ENCODE data around the gene NES. TPM values are rescaled to one million over a fixed set of nuclear protein-coding genes. Genes with fewer than 3 reads are reported as not detected.
A peak's percentile ranks its signal among the peaks of the same experiment; 100 is the strongest.

NES gene
- total RNA-seq, 1 donor from 2014 or later = not detected

DNA sequence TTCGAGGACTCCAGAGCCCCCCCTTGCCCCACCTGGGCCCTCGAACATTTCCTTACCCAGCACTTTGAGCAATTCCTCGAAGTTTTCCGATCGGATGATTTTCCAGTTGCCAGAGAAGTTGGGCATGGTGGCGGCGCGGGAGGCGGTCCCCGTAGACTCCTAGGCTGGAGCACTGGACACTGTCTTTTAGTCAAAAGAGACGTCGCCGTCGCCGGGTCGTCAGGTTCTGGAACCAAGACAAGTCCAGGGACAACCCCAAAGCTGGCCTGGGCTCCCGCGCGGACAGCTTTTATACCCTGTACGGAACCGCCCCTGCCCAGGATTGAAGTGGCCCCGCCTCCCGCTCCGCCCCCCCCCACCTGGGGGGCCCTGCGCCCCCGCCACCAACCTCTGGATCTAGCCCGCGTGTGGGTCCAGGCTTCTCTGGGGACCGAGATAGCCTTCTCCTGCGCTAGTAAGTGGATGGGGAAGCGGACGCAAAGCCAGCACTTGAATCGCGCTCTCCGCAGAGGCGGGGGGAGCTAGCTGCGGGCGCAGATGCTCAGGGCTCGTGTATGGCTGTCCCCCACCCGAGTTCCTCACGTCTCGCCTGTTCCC lies 28.2 kb upstream of the NES start, which contains the start of gene CRABP2:
CRABP2 (minus strand) TSS at position 263 of the 597 bp plus-strand sequence; CDS start at position 126, 137 bp downstream.
- H3K4me3 Mint-ChIP-seq = peak within 1 kb of the TSS; percentile 82
- ChIA-PET CTCF (interaction anchor here (0.8 to 2.8 kb wide), 6 partner anchors 16 to 86 kb away, joined by 3 to 36 read pairs (median 5); partner anchors contain the start of genes HAPLN2 and MRPL24), POLR2A (interaction anchor here (0.6 to 2.4 kb wide), 5 partner anchors 9 to 46 kb away, joined by 3 to 15 read pairs (median 5); partner anchors contain the start of genes HDGF, ISG20L2 and METTL25B)
- ATAC-seq (ENCODE audit: low read depth) (peak; percentile 45), DNase-seq (no peak)
- H3K4me1 Mint-ChIP-seq = peaks cover 28% of the 10 kb centered on the region
- no peak for TF ChIP-seq CTCF (IDR thresholded peaks at IDR 0.05)
- no peaks in the 10 kb centered on the region for H3K36me3 Mint-ChIP-seq (ENCODE audit: low read depth)
- H3K9me3 Mint-ChIP-seq = no peaks in the 10 kb centered on the region
- peaks cover 24% of the 10 kb centered on the region for H3K27me3 Mint-ChIP-seq
- no peak within 1 kb of the TSS for H3K27ac Mint-ChIP-seq
- intact Hi-C loops (cut with micrococcal nuclease) = loop anchor here (1.0 kb wide), 1 partner anchor 45 kb away; no protein-coding TSS in a partner anchor

GRCh38 chr1:156704930-156705320 lies 27.7 kb upstream of the NES start:
- POLR2A ChIA-PET = interaction anchor here (1.4 to 1.6 kb wide), 2 partner anchors 20 to 23 kb away, joined by 3 to 6 read pairs; partner anchors contain the start of gene METTL25B
- intact Hi-C loops (cut with micrococcal nuclease) = loop anchor here (1.0 kb wide), 1 partner anchor 45 kb away; no protein-coding TSS in a partner anchor
- peak overlapping the region; percentile 82 for H3K4me3 Mint-ChIP-seq
- no peaks in the 10 kb centered on the region for H3K9me3 Mint-ChIP-seq
- CTCF ChIA-PET = interaction anchor here (0.7 to 2.8 kb wide), 3 partner anchors 15 to 29 kb away, joined by 3 to 36 read pairs (median 6); no protein-coding TSS in a partner anchor
- TF ChIP-seq CTCF (IDR thresholded peaks at IDR 0.05) = no peak
- H3K27ac Mint-ChIP-seq = no peak overlapping the region
- H3K36me3 Mint-ChIP-seq (ENCODE audit: low read depth) = no peaks in the 10 kb centered on the region
- peaks cover 28% of the 10 kb centered on the region for H3K27me3 Mint-ChIP-seq
- ATAC-seq (ENCODE audit: low read depth) = no peak
- H3K4me1 Mint-ChIP-seq = peaks cover 28% of the 10 kb centered on the region
- no peak for DNase-seq

- Mint-ChIP-seq H3K27ac (no peak overlapping the region), H3K4me1 (peaks cover 28% of the 10 kb centered on the region), H3K27me3 (peaks cover 32% of the 10 kb centered on the region), H3K9me3 (no peaks in the 10 kb centered on the region), H3K4me3 (peak overlapping the region; percentile 41), H3K36me3 (ENCODE audit: low read depth) (no peaks in the 10 kb centered on the region)
- ChIA-PET POLR2A (interaction anchor here (1.4 to 1.6 kb wide), 2 partner anchors 21 to 24 kb away, joined by 3 to 6 read pairs; partner anchors contain the start of gene METTL25B), CTCF (interaction anchor here (0.7 to 2.0 kb wide), 3 partner anchors 15 to 28 kb away, joined by 3 to 6 read pairs (median 6); no protein-coding TSS in a partner anchor)
- intact Hi-C loops (cut with micrococcal nuclease) = no loop called here
- TF ChIP-seq CTCF (IDR thresholded peaks at IDR 0.05) = no peak
- ATAC-seq (ENCODE audit: low read depth) (no peak), DNase-seq (no peak)
Measured at GRCh38 chr1:156704166-156704711, 27.0 kb upstream of the NES start.

GRCh38 chr1:156703741-156704140 lies 26.5 kb upstream of the NES start:
- TF ChIP-seq CTCF (IDR thresholded peaks at IDR 0.05) = no peak
- no peak overlapping the region for H3K27ac Mint-ChIP-seq
- CTCF ChIA-PET = interaction anchor here (1.5 kb wide), 1 partner anchor 14 kb away, joined by 6 read pairs; no protein-coding TSS in a partner anchor

DNA sequence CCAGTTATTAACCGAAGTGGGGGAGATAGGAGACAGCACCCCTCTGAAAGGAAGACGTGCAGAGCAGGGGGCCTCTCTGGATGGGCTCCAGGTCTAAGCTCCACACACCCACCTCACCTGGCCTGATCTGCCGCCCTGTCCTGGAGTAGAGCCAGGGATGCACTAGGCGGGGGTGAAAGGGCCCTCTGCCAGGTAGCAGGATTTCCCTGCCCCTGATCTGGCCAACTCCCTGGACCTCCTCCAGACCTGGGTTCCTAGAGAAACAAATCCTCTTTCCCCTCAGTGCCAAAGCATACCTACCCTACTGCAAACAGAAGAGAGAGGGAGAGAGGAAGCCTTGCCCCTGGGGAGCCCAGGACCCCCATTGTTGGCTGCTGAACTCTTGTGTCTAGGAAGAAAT lies 26.1 kb upstream of the NES start:
- intact Hi-C loops (cut with micrococcal nuclease) = no loop called here
- CTCF ChIA-PET = interaction anchor here (1.5 kb wide), 1 partner anchor 14 kb away, joined by 6 read pairs; no protein-coding TSS in a partner anchor

More at GRCh38 chr1:156703741-156704140, 26.5 kb upstream of the NES start:
- Mint-ChIP-seq H3K4me3 (no peak overlapping the region), H3K36me3 (ENCODE audit: low read depth) (no peaks in the 10 kb centered on the region), H3K9me3 (no peaks in the 10 kb centered on the region), H3K4me1 (peaks cover 28% of the 10 kb centered on the region), H3K27me3 (peaks cover 35% of the 10 kb centered on the region)
- DNase-seq (no peak), ATAC-seq (ENCODE audit: low read depth) (no peak)
- intact Hi-C loops (cut with micrococcal nuclease) = no loop called here
- POLR2A ChIA-PET = interaction anchor here (1.4 kb wide), 1 partner anchor 24 kb away, joined by 3 read pairs; the partner anchor contains the start of gene METTL25B

More for the DNA sequence above, 26.1 kb upstream of the NES start:
- H3K4me1 Mint-ChIP-seq = peaks cover 28% of the 10 kb centered on the region
- H3K36me3 Mint-ChIP-seq (ENCODE audit: low read depth) = no peaks in the 10 kb centered on the region
- POLR2A ChIA-PET = no interaction called here
- H3K27me3 Mint-ChIP-seq = peaks cover 36% of the 10 kb centered on the region
- ATAC-seq (ENCODE audit: low read depth) (no peak), DNase-seq (no peak)
- TF ChIP-seq CTCF (IDR thresholded peaks at IDR 0.05) = no peak
- no peak overlapping the region for H3K4me3 Mint-ChIP-seq
- H3K27ac Mint-ChIP-seq = no peak overlapping the region
- H3K9me3 Mint-ChIP-seq = no peaks in the 10 kb centered on the region

Measured in activated B cell treated with CpG ODN at 0.5 μM for 24 hours (primary cell).